ENCODE data around the gene GLT1D1. TPM values are rescaled to one million over a fixed set of nuclear protein-coding genes. Genes with fewer than 3 reads are reported as not detected.

GLT1D1 gene
- total and polyA plus RNA-seq, 5 donors from 2014 or later: 0.07 to 0.08 TPM; not detected in 3

DNA sequence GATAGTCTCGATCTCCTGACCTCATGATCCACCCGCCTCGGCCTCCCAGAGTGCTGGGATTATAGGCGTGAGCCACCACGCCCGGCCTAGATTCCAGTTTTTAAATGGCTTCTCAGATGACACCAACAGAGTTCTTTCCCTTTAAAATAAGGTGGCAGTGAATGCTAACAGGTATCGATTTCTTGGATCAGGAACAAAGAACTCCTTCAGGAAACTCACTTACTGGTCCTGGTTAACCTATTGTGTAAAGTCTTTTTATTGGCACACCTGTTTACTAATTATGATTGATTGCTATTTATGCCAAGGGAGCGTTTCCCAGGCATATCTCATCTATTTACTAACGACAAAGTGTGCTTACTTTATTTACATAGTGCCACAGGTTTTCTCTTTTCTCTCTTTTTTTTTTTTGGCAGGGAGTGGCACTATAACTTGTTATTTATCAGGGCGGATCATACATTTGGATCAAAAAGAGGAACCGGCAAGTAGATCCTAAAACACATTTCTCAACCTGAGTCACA is 89.7 kb downstream of the GLT1D1 start:
- Mint-ChIP-seq H3K27me3 (no peaks in the 10 kb centered on the region), H3K9me3 (peaks cover 0 to 2% (median 0%) of the 10 kb centered on the region in 7 donors), H3K27ac (no peak overlapping the region), H3K4me3 (no peak overlapping the region), H3K4me1 (no peaks in the 10 kb centered on the region), H3K36me3 (no peaks in the 10 kb centered on the region)
- H3K27ac ChIP-seq (ENCODE audit: insufficient read depth, low read length, poor library complexity, severe bottlenecking): no peak overlapping the region
- H3K27me3 ChIP-seq (ENCODE audit: control insufficient read depth, insufficient read depth, low read length): no peaks in the 10 kb centered on the region
- no peaks in the 10 kb centered on the region for H3K9me3 ChIP-seq (ENCODE audit: control insufficient read depth in 2 of 2, low read length in 2 of 2)
- H3K36me3 ChIP-seq (ENCODE audit: control insufficient read depth, insufficient read depth, low read length): no peaks in the 10 kb centered on the region
- H3K4me1 ChIP-seq (ENCODE audit: control insufficient read depth, insufficient read depth, low read length, poor library complexity, severe bottlenecking): no peaks in the 10 kb centered on the region
- DNase-seq (no peak), ATAC-seq (ENCODE audit: low read depth in 2 of 2) (no peak)
- no peak overlapping the region for H3K4me3 ChIP-seq (ENCODE audit: low read depth, low read length)

GRCh38 chr12:128944956-128945355 is 91.7 kb downstream of the GLT1D1 start:
- Mint-ChIP-seq H3K36me3 (no peaks in the 10 kb centered on the region), H3K4me3 (no peak overlapping the region), H3K9me3 (peaks cover 0 to 2% (median 0%) of the 10 kb centered on the region in 7 donors), H3K27ac (no peak overlapping the region), H3K27me3 (no peaks in the 10 kb centered on the region), H3K4me1 (no peaks in the 10 kb centered on the region)
- no peak overlapping the region for H3K27ac ChIP-seq (ENCODE audit: insufficient read depth, low read length, poor library complexity, severe bottlenecking)
- no peaks in the 10 kb centered on the region for H3K4me1 ChIP-seq (ENCODE audit: control insufficient read depth, insufficient read depth, low read length, poor library complexity, severe bottlenecking)
- no peaks in the 10 kb centered on the region for H3K27me3 ChIP-seq (ENCODE audit: control insufficient read depth, insufficient read depth, low read length)
- no peaks in the 10 kb centered on the region for H3K9me3 ChIP-seq (ENCODE audit: control insufficient read depth in 2 of 2, low read length in 2 of 2)
- no peak for DNase-seq
- no peak for ATAC-seq (ENCODE audit: low read depth in 2 of 2)
- no peak overlapping the region for H3K4me3 ChIP-seq (ENCODE audit: low read depth, low read length)
- H3K36me3 ChIP-seq (ENCODE audit: control insufficient read depth, insufficient read depth, low read length): no peaks in the 10 kb centered on the region

DNA sequence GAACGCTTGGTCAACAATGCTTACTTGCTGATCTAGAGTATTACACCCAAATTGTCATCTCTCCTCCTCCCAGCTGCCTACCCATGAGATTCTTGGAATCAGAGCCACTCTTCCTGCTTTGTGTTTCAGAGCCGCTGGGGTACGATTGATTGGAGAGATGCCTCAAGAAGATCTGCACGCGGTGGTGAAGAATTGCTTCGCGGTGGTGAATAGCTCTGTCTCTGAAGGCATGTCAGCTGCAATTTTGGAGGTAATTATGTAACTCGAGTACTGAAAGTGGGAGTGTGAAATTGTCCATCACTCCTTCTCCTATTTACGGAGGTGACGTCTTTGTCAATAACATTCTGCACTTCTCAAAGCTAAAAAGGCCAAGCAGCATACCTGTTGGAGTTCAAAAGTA is 93.9 kb downstream of the GLT1D1 start:
- no peak overlapping the region for H3K4me3 ChIP-seq (ENCODE audit: low read depth, low read length)
- Mint-ChIP-seq H3K27me3 (no peaks in the 10 kb centered on the region), H3K27ac (no peak overlapping the region), H3K4me3 (no peak overlapping the region), H3K9me3 (peaks cover 0 to 1% (median 0%) of the 10 kb centered on the region in 7 donors), H3K36me3 (no peaks in the 10 kb centered on the region), H3K4me1 (no peaks in the 10 kb centered on the region)
- H3K27me3 ChIP-seq (ENCODE audit: control insufficient read depth, insufficient read depth, low read length): no peaks in the 10 kb centered on the region
- no peaks in the 10 kb centered on the region for H3K4me1 ChIP-seq (ENCODE audit: control insufficient read depth, insufficient read depth, low read length, poor library complexity, severe bottlenecking)
- DNase-seq: no peak
- no peak for ATAC-seq (ENCODE audit: low read depth in 2 of 2)
- H3K36me3 ChIP-seq (ENCODE audit: control insufficient read depth, insufficient read depth, low read length): no peaks in the 10 kb centered on the region
- no peaks in the 10 kb centered on the region for H3K9me3 ChIP-seq (ENCODE audit: control insufficient read depth in 2 of 2, low read length in 2 of 2)
- H3K27ac ChIP-seq (ENCODE audit: insufficient read depth, low read length, poor library complexity, severe bottlenecking): no peak overlapping the region

GRCh38 chr12:128949086-128949485 is 95.8 kb downstream of the GLT1D1 start:
- Histone ChIP-seq H3K27me3 (ENCODE audit: control insufficient read depth, insufficient read depth, low read length) (no peaks in the 10 kb centered on the region), H3K27ac (ENCODE audit: insufficient read depth, low read length, poor library complexity, severe bottlenecking) (no peak overlapping the region), H3K4me1 (ENCODE audit: control insufficient read depth, insufficient read depth, low read length, poor library complexity, severe bottlenecking) (no peaks in the 10 kb centered on the region), H3K36me3 (ENCODE audit: control insufficient read depth, insufficient read depth, low read length) (no peaks in the 10 kb centered on the region), H3K4me3 (ENCODE audit: low read depth, low read length) (no peak overlapping the region), H3K9me3 (ENCODE audit: control insufficient read depth in 2 of 2, low read length in 2 of 2) (no peaks in the 10 kb centered on the region)
- no peaks in the 10 kb centered on the region for H3K27me3 Mint-ChIP-seq
- ATAC-seq (ENCODE audit: low read depth in 2 of 2) (no peak), DNase-seq (no peak)
- no peaks in the 10 kb centered on the region for H3K4me1 Mint-ChIP-seq
- H3K27ac Mint-ChIP-seq: no peak overlapping the region
- no peaks in the 10 kb centered on the region for H3K36me3 Mint-ChIP-seq
- H3K4me3 Mint-ChIP-seq: no peak overlapping the region
- H3K9me3 Mint-ChIP-seq: no peaks in the 10 kb centered on the region

DNA sequence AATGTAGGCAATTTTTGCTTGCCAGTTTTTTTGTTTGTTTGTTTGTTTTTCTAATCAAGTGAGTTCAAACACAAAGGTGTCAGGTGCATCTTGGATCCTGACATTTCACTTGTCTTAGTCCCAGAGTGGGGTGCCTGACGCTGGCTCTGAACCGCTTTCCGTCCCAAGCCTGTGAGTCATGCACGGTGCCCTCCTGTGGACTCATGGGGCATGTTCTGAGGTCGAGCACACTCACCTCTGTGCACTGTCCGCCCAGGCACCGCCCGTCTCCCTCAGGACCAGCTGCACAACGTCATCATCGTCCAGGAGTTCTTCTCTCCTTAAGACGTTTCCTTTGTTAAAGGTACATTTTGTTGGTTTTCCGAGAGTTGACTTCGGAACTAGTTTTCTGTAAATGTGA is 98.2 kb downstream of the GLT1D1 start:
- Mint-ChIP-seq H3K36me3 (no peaks in the 10 kb centered on the region), H3K27ac (no peak overlapping the region), H3K4me1 (no peaks in the 10 kb centered on the region), H3K27me3 (no peaks in the 10 kb centered on the region), H3K4me3 (no peak overlapping the region), H3K9me3 (peaks cover 0 to 3% (median 0%) of the 10 kb centered on the region in 7 donors)
- H3K27me3 ChIP-seq (ENCODE audit: control insufficient read depth, insufficient read depth, low read length): no peaks in the 10 kb centered on the region
- no peak overlapping the region for H3K27ac ChIP-seq (ENCODE audit: insufficient read depth, low read length, poor library complexity, severe bottlenecking)
- no peaks in the 10 kb centered on the region for H3K9me3 ChIP-seq (ENCODE audit: control insufficient read depth in 2 of 2, low read length in 2 of 2)
- no peak for ATAC-seq (ENCODE audit: low read depth in 2 of 2)
- no peaks in the 10 kb centered on the region for H3K36me3 ChIP-seq (ENCODE audit: control insufficient read depth, insufficient read depth, low read length)
- no peak overlapping the region for H3K4me3 ChIP-seq (ENCODE audit: low read depth, low read length)
- no peak for DNase-seq
- H3K4me1 ChIP-seq (ENCODE audit: control insufficient read depth, insufficient read depth, low read length, poor library complexity, severe bottlenecking): no peaks in the 10 kb centered on the region

DNA sequence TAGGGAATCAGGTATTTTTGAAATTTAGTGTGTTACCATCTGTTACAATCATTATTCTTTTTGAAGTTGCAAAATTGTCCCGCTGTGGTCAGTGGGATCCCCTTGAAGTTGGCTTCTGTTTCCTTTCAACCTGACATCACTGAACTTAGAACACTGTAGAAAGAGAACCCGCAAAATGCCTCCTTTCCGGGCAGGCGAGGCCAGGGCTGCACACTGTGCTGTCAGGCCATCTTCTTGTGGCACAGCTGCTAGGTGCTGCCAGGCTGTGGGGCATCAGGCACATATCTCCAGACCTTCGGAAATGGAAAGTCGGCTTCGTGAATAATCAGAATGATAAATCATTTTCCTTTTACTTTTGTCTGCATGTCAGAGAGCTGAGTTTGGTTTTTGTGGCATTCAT is 103.5 kb downstream of the GLT1D1 start:
- Mint-ChIP-seq H3K27me3 (peaks cover 4% of the 10 kb centered on the region), H3K36me3 (no peaks in the 10 kb centered on the region), H3K9me3 (peaks cover 0 to 4% (median 1%) of the 10 kb centered on the region in 7 donors), H3K27ac (no peak overlapping the region), H3K4me3 (no peak overlapping the region), H3K4me1 (no peaks in the 10 kb centered on the region)
- no peaks in the 10 kb centered on the region for H3K9me3 ChIP-seq (ENCODE audit: control insufficient read depth in 2 of 2, low read length in 2 of 2)
- no peaks in the 10 kb centered on the region for H3K27me3 ChIP-seq (ENCODE audit: control insufficient read depth, insufficient read depth, low read length)
- H3K4me3 ChIP-seq (ENCODE audit: low read depth, low read length): no peak overlapping the region
- no peaks in the 10 kb centered on the region for H3K36me3 ChIP-seq (ENCODE audit: control insufficient read depth, insufficient read depth, low read length)
- no peaks in the 10 kb centered on the region for H3K4me1 ChIP-seq (ENCODE audit: control insufficient read depth, insufficient read depth, low read length, poor library complexity, severe bottlenecking)
- H3K27ac ChIP-seq (ENCODE audit: insufficient read depth, low read length, poor library complexity, severe bottlenecking): no peak overlapping the region
- ATAC-seq (ENCODE audit: low read depth in 2 of 2) (no peak), DNase-seq (no peak)

- no peaks in the 10 kb centered on the region for H3K36me3 Mint-ChIP-seq
- H3K4me1 Mint-ChIP-seq: no peaks in the 10 kb centered on the region
- no peak for DNase-seq
- no peak overlapping the region for H3K27ac ChIP-seq (ENCODE audit: insufficient read depth, low read length, poor library complexity, severe bottlenecking)
- H3K9me3 Mint-ChIP-seq: peaks cover 0 to 8% (median 1%) of the 10 kb centered on the region in 7 donors
- H3K27me3 Mint-ChIP-seq: peaks cover 4% of the 10 kb centered on the region
- H3K36me3 ChIP-seq (ENCODE audit: control insufficient read depth, insufficient read depth, low read length): no peaks in the 10 kb centered on the region
- ATAC-seq (ENCODE audit: low read depth in 2 of 2): no peak
- no peaks in the 10 kb centered on the region for H3K27me3 ChIP-seq (ENCODE audit: control insufficient read depth, insufficient read depth, low read length)
- H3K27ac Mint-ChIP-seq: peak overlapping the region in 1 of 3 donors; percentile 40
- no peak overlapping the region for H3K4me3 Mint-ChIP-seq
- H3K9me3 ChIP-seq (ENCODE audit: control insufficient read depth in 2 of 2, low read length in 2 of 2): no peaks in the 10 kb centered on the region
- H3K4me3 ChIP-seq (ENCODE audit: low read depth, low read length): no peak overlapping the region
- no peaks in the 10 kb centered on the region for H3K4me1 ChIP-seq (ENCODE audit: control insufficient read depth, insufficient read depth, low read length, poor library complexity, severe bottlenecking)
Observed at GRCh38 chr12:128959901-128960300, 106.6 kb downstream of the GLT1D1 start.

GRCh38 chr12:128961308-128961902 is 108.1 kb downstream of the GLT1D1 start:
- Histone ChIP-seq H3K27ac (ENCODE audit: insufficient read depth, low read length, poor library complexity, severe bottlenecking) (no peak overlapping the region), H3K27me3 (ENCODE audit: control insufficient read depth, insufficient read depth, low read length) (no peaks in the 10 kb centered on the region), H3K4me1 (ENCODE audit: control insufficient read depth, insufficient read depth, low read length, poor library complexity, severe bottlenecking) (no peaks in the 10 kb centered on the region), H3K4me3 (ENCODE audit: low read depth, low read length) (no peak overlapping the region), H3K36me3 (ENCODE audit: control insufficient read depth, insufficient read depth, low read length) (no peaks in the 10 kb centered on the region), H3K9me3 (ENCODE audit: control insufficient read depth in 2 of 2, low read length in 2 of 2) (no peaks in the 10 kb centered on the region)
- H3K27me3 Mint-ChIP-seq: peaks cover 4% of the 10 kb centered on the region
- DNase-seq (no peak), ATAC-seq (ENCODE audit: low read depth in 2 of 2) (no peak)
- H3K9me3 Mint-ChIP-seq: peaks cover 0 to 9% (median 1%) of the 10 kb centered on the region in 7 donors
- no peaks in the 10 kb centered on the region for H3K36me3 Mint-ChIP-seq
- H3K4me1 Mint-ChIP-seq: no peaks in the 10 kb centered on the region
- no peak overlapping the region for H3K4me3 Mint-ChIP-seq
- no peak overlapping the region for H3K27ac Mint-ChIP-seq
